ENCODE data around the gene KLF1.
A peak's percentile ranks its signal among the peaks of the same experiment; 100 is the strongest.
"Not testable (repeated sequence)": the region's sequence is repeated elsewhere in the genome, so short reads cannot be mapped to it uniquely, and the experiment has no call there.

KLF1 gene

GRCh38 chr19:12872941-12873890, 13.8 kb downstream of the KLF1 start:
- DNase-seq, result peak; percentile 72
- in situ Hi-C loops (cut with HindIII; ENCODE audit: low pct_ligation_motif_present, low pct_unique_long_range_greater_than_20kb, low sequenced_read_pairs), result no loop called here

- no peak for DNase-seq
- in situ Hi-C loops (cut with HindIII; ENCODE audit: low pct_ligation_motif_present, low pct_unique_long_range_greater_than_20kb, low sequenced_read_pairs), result no loop called here
Observed at GRCh38 chr19:12872255-12872654, 14.7 kb downstream of the KLF1 start.

- no peak for DNase-seq
- in situ Hi-C loops (cut with HindIII; ENCODE audit: low pct_ligation_motif_present, low pct_unique_long_range_greater_than_20kb, low sequenced_read_pairs), result no loop called here
Observed at GRCh38 chr19:12871681-12872080, 15.3 kb downstream of the KLF1 start.

GRCh38 chr19:12868540-12869112, 18.4 kb downstream of the KLF1 start:
- in situ Hi-C loops (cut with HindIII; ENCODE audit: low pct_ligation_motif_present, low pct_unique_long_range_greater_than_20kb, low sequenced_read_pairs), result no loop called here
- no peak for DNase-seq

GRCh38 chr19:12867120-12868099, 19.6 kb downstream of the KLF1 start:
- DNase-seq, result peak; percentile 23
- in situ Hi-C loops (cut with HindIII; ENCODE audit: low pct_ligation_motif_present, low pct_unique_long_range_greater_than_20kb, low sequenced_read_pairs), result no loop called here

- in situ Hi-C loops (cut with HindIII; ENCODE audit: low pct_ligation_motif_present, low pct_unique_long_range_greater_than_20kb, low sequenced_read_pairs), result no loop called here
- no peak for DNase-seq
Observed at GRCh38 chr19:12866416-12867119, 20.4 kb downstream of the KLF1 start.

GRCh38 chr19:12865746-12866415, 21.1 kb downstream of the KLF1 start:
- in situ Hi-C loops (cut with HindIII; ENCODE audit: low pct_ligation_motif_present, low pct_unique_long_range_greater_than_20kb, low sequenced_read_pairs), result no loop called here
- DNase-seq, result no peak

GRCh38 chr19:12864721-12865715, 22.0 kb downstream of the KLF1 start:
- in situ Hi-C loops (cut with HindIII; ENCODE audit: low pct_ligation_motif_present, low pct_unique_long_range_greater_than_20kb, low sequenced_read_pairs), result no loop called here
- no peak for DNase-seq

GRCh38 chr19:12864143-12864542, 22.9 kb downstream of the KLF1 start:
- in situ Hi-C loops (cut with HindIII; ENCODE audit: low pct_ligation_motif_present, low pct_unique_long_range_greater_than_20kb, low sequenced_read_pairs), result no loop called here
- no peak for DNase-seq

GRCh38 chr19:12859546-12859945, 27.5 kb downstream of the KLF1 start:
- DNase-seq, result no peak
- in situ Hi-C loops (cut with HindIII; ENCODE audit: low pct_ligation_motif_present, low pct_unique_long_range_greater_than_20kb, low sequenced_read_pairs), result no loop called here

- no peak for DNase-seq
- in situ Hi-C loops (cut with HindIII; ENCODE audit: low pct_ligation_motif_present, low pct_unique_long_range_greater_than_20kb, low sequenced_read_pairs), result no loop called here
Observed at GRCh38 chr19:12858041-12858928, 28.7 kb downstream of the KLF1 start.

GRCh38 chr19:12856653-12857052, 30.3 kb downstream of the KLF1 start:
- in situ Hi-C loops (cut with HindIII; ENCODE audit: low pct_ligation_motif_present, low pct_unique_long_range_greater_than_20kb, low sequenced_read_pairs), result no loop called here
- no peak for DNase-seq

- in situ Hi-C loops (cut with HindIII; ENCODE audit: low pct_ligation_motif_present, low pct_unique_long_range_greater_than_20kb, low sequenced_read_pairs), result no loop called here
- DNase-seq, result peak; percentile 76
Observed at GRCh38 chr19:12847159-12848139, 39.6 kb downstream of the KLF1 start.

- in situ Hi-C loops (cut with HindIII; ENCODE audit: low pct_ligation_motif_present, low pct_unique_long_range_greater_than_20kb, low sequenced_read_pairs); DNase-seq: not testable (repeated sequence)
Observed at GRCh38 chr19:12846613-12847012, 40.4 kb downstream of the KLF1 start.

Measured in ACHN (cell line).